H1 (cell line): ENCODE results near the gene TCEA3. TPM values are rescaled to one million over a fixed set of nuclear protein-coding genes. Genes with fewer than 3 reads are reported as not detected.

Experiments used
- CTCF ChIA-PET: fragments of 300-600 bp; sonication (Branson Sonifier 250); formaldehyde crosslinking; loops from one replicate; lab custom pipeline; 2021; ENCODE audit not compliant: partially characterized antibody; lab: Charles Lee
- POLR2A ChIA-PET: fragments of 300-600 bp; sonication (Branson Sonifier 250); formaldehyde crosslinking; loops from one replicate; lab custom pipeline; 2021; ENCODE audit warnings: inconsistent platforms; ENCODE audit not compliant: partially characterized antibody; lab: Charles Lee
- DNase-seq, 2 experiments: peaks; one replicate each; pipeline versions ENCODE4 v3.0.0 to v3.0.0-alpha.2; 2010 to 2022; ENCODE audit warnings: low spot score in 2 of 2, low read depth in 1 of 2, mixed read lengths in 1 of 2
- FAIRE-seq: peaks from 2 replicates; lab custom pipeline; 2011; peaks lifted over from hg19 to GRCh38; lab: Jason Lieb, UNC
- H2AFZ ChIP-seq: 2 replicates; pipeline ENCODE4 v1.8.1; 2012; ENCODE audit warnings: low read length, inconsistent platforms
- H2AK5ac ChIP-seq: 2 replicates; pipeline ENCODE4 v1.6.1; 2013; ENCODE audit warnings: low read depth, low read length
- H2BK120ac ChIP-seq: replicated peaks from 2 replicates; pipeline ENCODE3; 2013; ENCODE audit warnings: low read depth, low read length, inconsistent platforms
- H2BK12ac ChIP-seq: 2 replicates; pipeline ENCODE4 v1.6.1; 2013; ENCODE audit warnings: low read depth, low read length
- H2BK15ac ChIP-seq: 2 replicates; pipeline ENCODE4 v1.6.1; 2013; ENCODE audit warnings: low read length
- H2BK20ac ChIP-seq: 2 replicates; pipeline ENCODE4 v1.6.1; 2013; ENCODE audit warnings: low read length
- H2BK5ac ChIP-seq: 2 replicates; pipeline ENCODE4 v1.6.1; 2013; ENCODE audit warnings: low read depth, low read length
- H3K14ac ChIP-seq: 2 replicates; pipeline ENCODE4 v1.6.1; 2013; ENCODE audit warnings: inconsistent platforms; ENCODE audit not compliant: insufficient read length
- H3K18ac ChIP-seq: 2 replicates; pipeline ENCODE4 v1.6.1; 2013; ENCODE audit warnings: low read length; ENCODE audit errors: extremely low read depth
- H3K23ac ChIP-seq: 2 replicates; pipeline ENCODE4 v1.6.1; 2013; ENCODE audit warnings: inconsistent platforms; ENCODE audit not compliant: insufficient read length
- H3K23me2 ChIP-seq: 2 replicates; pipeline ENCODE4 v1.6.1; 2013; ENCODE audit warnings: low read depth, low read length
- H3K27ac ChIP-seq: 2 replicates; pipeline ENCODE4 v1.6.1; 2011; ENCODE audit warnings: low read depth, low read length, inconsistent platforms
- H3K27me3 ChIP-seq, 4 experiments: replicated peaks in 1 of 4; 1 replicate in 1 of 4; 2 replicates in 3 of 4; pipeline versions ENCODE4 v1.6.1 to v1.8.1; 2011 to 2013; ENCODE audit warnings: low read length in 3 of 4, mild to moderate bottlenecking in 3 of 4, inconsistent platforms in 2 of 4, mixed read lengths in 2 of 4, moderate library complexity in 1 of 4; ENCODE audit not compliant: control insufficient read depth in 3 of 4, insufficient read depth in 3 of 4; ENCODE audit errors: extremely low read depth in 1 of 4
- H3K36me3 ChIP-seq, 4 experiments: 2 replicates each; pipeline versions ENCODE4 v1.6.1 to v1.8.1; 2011 to 2013; ENCODE audit warnings: mild to moderate bottlenecking in 4 of 4, low read length in 3 of 4, moderate library complexity in 2 of 4, control low read depth in 1 of 4, inconsistent platforms in 1 of 4; ENCODE audit not compliant: insufficient read depth in 4 of 4, control insufficient read depth in 2 of 4
- H3K4ac ChIP-seq: replicated peaks from 2 replicates; pipeline ENCODE3; 2013; ENCODE audit warnings: low read length, low read depth, mixed read lengths, inconsistent platforms; ENCODE audit not compliant: insufficient read length
- H3K4me1 ChIP-seq, 4 experiments: replicated peaks in 1 of 4; 1 replicate in 1 of 4; 2 replicates in 3 of 4; pipeline versions ENCODE4 v1.6.1 to v1.8.1; 2011 to 2013; ENCODE audit warnings: low read length in 3 of 4, inconsistent platforms in 2 of 4, mixed read lengths in 1 of 4; ENCODE audit not compliant: insufficient read depth in 4 of 4, control insufficient read depth in 3 of 4
- H3K4me2 ChIP-seq, 2 experiments: 2 replicates each; pipeline versions ENCODE4 v1.6.1 to v1.8.1; 2011 to 2013; ENCODE audit warnings: low read depth in 2 of 2, low read length in 2 of 2, control low read depth in 1 of 2, inconsistent platforms in 1 of 2, mild to moderate bottlenecking in 1 of 2; ENCODE audit not compliant: insufficient read depth in 1 of 2
- H3K4me3 ChIP-seq, 4 experiments: fragments of 200-600, 300-600 bp in 1 of 4; sonication (generic), shearing (Covaris generic), sonication (Bioruptor Twin) in 1 of 4; 2 replicates each; pipeline versions ENCODE4 v1.5.1 to v1.8.1; 2011 to 2016; ENCODE audit warnings: low read length in 4 of 4, low read depth in 3 of 4, control low read depth in 2 of 4, inconsistent platforms in 2 of 4, mild to moderate bottlenecking in 2 of 4, mixed read lengths in 1 of 4, moderate library complexity in 1 of 4; ENCODE audit not compliant: insufficient read depth in 2 of 4; ENCODE audit errors: extremely low read depth in 1 of 4
- H3K56ac ChIP-seq: replicated peaks from 2 replicates; pipeline ENCODE3; 2013; ENCODE audit warnings: low read depth, mild to moderate bottlenecking, mixed read lengths, low read length, inconsistent platforms; ENCODE audit not compliant: insufficient read length
- H3K79me1 ChIP-seq: 2 replicates; pipeline ENCODE4 v1.6.1; 2013; ENCODE audit warnings: low read depth, low read length, control low read depth
- H3K79me2 ChIP-seq, 2 experiments: 2 replicates each; pipeline versions ENCODE4 v1.6.1 to v1.8.1; 2012 to 2013; ENCODE audit warnings: low read length in 2 of 2, mild to moderate bottlenecking in 2 of 2, inconsistent platforms in 1 of 2; ENCODE audit not compliant: insufficient read depth in 2 of 2, control insufficient read depth in 1 of 2
- H3K9ac ChIP-seq, 4 experiments: replicated peaks in 1 of 4; 1 replicate in 1 of 4; 2 replicates in 3 of 4; pipeline versions ENCODE4 v1.6.1 to v1.8.1; 2011 to 2013; ENCODE audit warnings: low read depth in 3 of 4, low read length in 3 of 4, control low read depth in 2 of 4, mild to moderate bottlenecking in 2 of 4, moderate library complexity in 2 of 4, inconsistent platforms in 1 of 4; ENCODE audit errors: extremely low read depth in 1 of 4
- H3K9me3 ChIP-seq, 2 experiments: 2 replicates each; pipeline versions ENCODE4 v1.6.1 to v1.8.1; 2012 to 2013; ENCODE audit warnings: mild to moderate bottlenecking in 2 of 2, moderate library complexity in 2 of 2, control low read depth in 1 of 2, inconsistent platforms in 1 of 2, low read depth in 1 of 2, low read length in 1 of 2, mixed read lengths in 1 of 2; ENCODE audit not compliant: insufficient read depth in 2 of 2
- H4K20me1 ChIP-seq, 2 experiments: replicated peaks in 1 of 2; 2 replicates each; pipeline versions ENCODE3 to v1.8.1; 2011 to 2013; ENCODE audit warnings: inconsistent platforms in 2 of 2, low read length in 2 of 2, mild to moderate bottlenecking in 1 of 2; ENCODE audit not compliant: insufficient read depth in 2 of 2, control insufficient read depth in 1 of 2
- H4K5ac ChIP-seq: 2 replicates; pipeline ENCODE4 v1.6.1; 2013; ENCODE audit warnings: low read length, low read depth, mixed read lengths, inconsistent platforms; ENCODE audit not compliant: insufficient read length
- H4K8ac ChIP-seq: 2 replicates; pipeline ENCODE4 v1.8.0; 2013; ENCODE audit warnings: mild to moderate bottlenecking, moderate library complexity, low read length, inconsistent platforms; ENCODE audit not compliant: insufficient read depth; ENCODE audit errors: extremely low read depth
- H4K91ac ChIP-seq: replicated peaks from 2 replicates; pipeline ENCODE3; 2013; ENCODE audit warnings: low read length, mixed read lengths, inconsistent platforms; ENCODE audit not compliant: insufficient read length
- EP300 ChIP-seq, 2 experiments: IDR thresholded peaks; 1 replicate in 1 of 2; 2 replicates in 1 of 2; pipeline ENCODE4 v1.6.1; 2011 to 2012; ENCODE audit warnings: low read depth in 2 of 2, low read length in 2 of 2, mild to moderate bottlenecking in 2 of 2, borderline replicate concordance in 1 of 2, inconsistent platforms in 1 of 2, moderate library complexity in 1 of 2
- HDAC6 ChIP-seq: IDR thresholded peaks from one replicate; pipeline ENCODE4 v1.7.1; 2012; ENCODE audit warnings: low read depth, mild to moderate bottlenecking, inconsistent platforms, low read length, moderate library complexity
- PHF8 ChIP-seq: fragments of 200-600 bp; sonication (generic); conservative IDR thresholded peaks from 2 replicates; pipeline ENCODE4 v1.7.1; 2012; ENCODE audit warnings: low read depth, mild to moderate bottlenecking, inconsistent platforms, low read length, moderate library complexity
- POLR2A ChIP-seq, 2 experiments: IDR thresholded peaks; 1 replicate in 1 of 2; 2 replicates in 1 of 2; pipeline ENCODE4 v1.6.1; 2011; ENCODE audit warnings: low read depth in 2 of 2, low read length in 2 of 2, mild to moderate bottlenecking in 2 of 2; ENCODE audit errors: control extremely low read depth in 1 of 2
- SIN3A ChIP-seq, 2 experiments: IDR thresholded peaks in 1 of 2; conservative IDR thresholded peaks in 1 of 2; 2 replicates each; pipeline ENCODE4 v1.6.1; 2011 to 2012; ENCODE audit warnings: low read length in 2 of 2, improper control_type of control experiment in 1 of 2, low read depth in 1 of 2, mild to moderate bottlenecking in 1 of 2
- SIRT6 ChIP-seq: IDR thresholded peaks from one replicate; pipeline ENCODE4 v1.7.1; 2012; ENCODE audit warnings: low read length, inconsistent platforms
- SIX5 ChIP-seq: IDR thresholded peaks from 2 replicates; pipeline ENCODE4 v1.6.1; 2011; ENCODE audit warnings: mild to moderate bottlenecking, low read depth, low read length
- TAF7 ChIP-seq: optimal IDR thresholded peaks from 2 replicates; pipeline ENCODE3; 2011; ENCODE audit warnings: low read depth, mild to moderate bottlenecking, inconsistent platforms, low read length, moderate library complexity, borderline replicate concordance
- TEAD4 ChIP-seq: IDR thresholded peaks from 2 replicates; pipeline ENCODE4 v1.6.1; 2012; ENCODE audit warnings: low read depth, low read length, inconsistent platforms, mixed read lengths
- WGBS, 2 experiments: shearing (Covaris generic) in 1 of 2; methylation state at CpG; one replicate each; pipeline versions ENCODE4 v1.1.6 to v1.1.7; 2013 to 2015; ENCODE audit warnings: low lambda C conversion rate in 2 of 2, mixed read lengths in 2 of 2, inconsistent platforms in 1 of 2, low coverage in 1 of 2, missing lambda C conversion rate in 1 of 2; ENCODE audit not compliant: insufficient replicate concordance in 2 of 2, insufficient coverage in 1 of 2, insufficient read length in 1 of 2; ENCODE audit errors: extremely low coverage in 1 of 2, missing lambda C conversion rate in 1 of 2; 5-methylcytosine and 5-hydroxymethylcytosine counted together
- polyA plus RNA-seq, 7 experiments: library from polyadenylated mRNA; depleted of rRNA in 3 of 7; stranded (reverse) in 5 of 7; unstranded in 2 of 7; fragments of >200 nt in 5 of 7; fragments of 200-250 nt in 2 of 7; gene quantifications; 1 replicate in 5 of 7; 2 replicates in 1 of 7; 4 replicates in 1 of 7; pipeline versions ENCODE4 v1.2.1 to v1.2.3, GENCODE V29; 2011 to 2013; ENCODE audit warnings: missing spikeins in 2 of 7, mixed read lengths in 2 of 7
- total RNA-seq: library from RNA; stranded (reverse); fragmentation: NEBNext Ultra II Directional; extraction: Animal tissue kit (Norgen Biotek cat#: 25700); gene quantifications from 2 replicates; pipeline ENCODE4 v1.2.1, GENCODE V29; 2021
- TF ChIP-seq, protein P1 (sequence below): IDR thresholded peaks from 2 replicates; pipeline ENCODE4 v1.6.1; 2012; ENCODE audit warnings: inconsistent platforms

TCEA3 gene
- total and polyA plus RNA-seq, 2 of the 8 experiments (the other 6 are each of a cell fraction or from before 2014, with no cell fraction given), result 0.08 TPM; not detected in 1

DNA sequence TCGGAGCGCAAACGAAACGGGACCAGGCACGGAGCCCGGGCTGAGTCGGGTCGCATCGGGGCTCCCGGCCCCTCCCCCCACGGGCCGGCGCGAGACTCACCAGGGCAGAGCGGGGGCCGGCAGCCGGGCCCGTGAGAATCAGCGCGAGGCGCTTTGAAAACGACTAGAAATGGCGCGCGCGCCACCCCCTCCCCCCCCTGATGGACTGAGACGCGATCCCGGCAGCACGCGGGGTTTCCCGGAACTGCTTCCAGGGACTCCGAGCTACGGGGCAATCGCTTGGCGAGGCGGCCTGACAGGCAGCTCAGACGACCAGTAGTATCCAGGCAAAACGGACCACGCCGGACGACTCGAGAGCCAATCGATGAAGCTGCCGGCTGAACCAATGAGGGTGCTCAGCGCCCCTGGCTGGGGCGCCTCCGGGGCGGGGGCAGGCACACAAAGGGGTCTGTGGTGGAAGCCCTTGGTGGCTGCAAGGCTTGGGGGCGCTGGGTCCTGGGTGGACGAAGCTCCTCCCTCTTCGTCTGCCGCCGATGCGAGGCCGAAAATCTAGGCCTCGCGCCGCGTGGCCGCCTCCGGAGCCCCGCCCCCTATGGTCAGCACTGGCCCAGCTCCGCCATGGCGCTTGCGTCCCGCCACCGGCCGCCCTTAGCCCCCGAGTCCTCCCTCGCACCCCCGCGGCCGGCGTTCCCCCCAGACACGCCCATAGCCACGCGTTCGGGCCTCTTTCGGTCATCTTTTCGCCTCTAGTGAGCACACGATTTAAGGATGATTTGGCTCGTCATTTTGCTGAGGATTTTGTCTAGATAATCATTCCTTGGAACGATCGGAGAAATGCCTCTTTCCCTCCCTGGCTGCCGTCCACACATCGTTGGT is 80.2 kb downstream of the TCEA3 start, which contains the start of gene HNRNPR:
Gene HNRNPR, minus strand, starts transcription at position 174 of the 876 bp plus-strand sequence. CDS start 3,276 bp downstream, outside the sequence.
- peak within 1 kb of the TSS; percentile 58 for H3K14ac ChIP-seq
- H3K79me1 ChIP-seq, result no peaks in the 10 kb centered on the region
- peaks cover 8% of the 10 kb centered on the region for H3K23me2 ChIP-seq
- H3K18ac ChIP-seq, result peak within 1 kb of the TSS; percentile 79
- FAIRE-seq (peak; percentile 65), DNase-seq (peak; percentile 99 to 100)
- H2BK12ac ChIP-seq, result no peak within 1 kb of the TSS
- no peaks in the 10 kb centered on the region for H3K9me3 ChIP-seq
- peak within 1 kb of the TSS; percentile 85 for H3K27ac ChIP-seq
- H2AK5ac ChIP-seq, result no peak within 1 kb of the TSS
- H4K8ac ChIP-seq, result peak within 1 kb of the TSS; percentile 97; the same call in 1 of the 2 replicates
- peak within 1 kb of the TSS; percentile 87 to 91 (median 90) for H3K4me3 ChIP-seq
- peaks cover 15 to 30% of the 10 kb centered on the region in 2 experiments for H4K20me1 ChIP-seq
- H4K91ac ChIP-seq, result peak within 1 kb of the TSS; percentile 93
- peak within 1 kb of the TSS; percentile 94 for H3K56ac ChIP-seq
- peak within 1 kb of the TSS; percentile 47 for H2BK120ac ChIP-seq
- H2BK20ac ChIP-seq, result no peak within 1 kb of the TSS
- peak within 1 kb of the TSS; percentile 73 for H3K4ac ChIP-seq
- peak within 1 kb of the TSS; percentile 90 to 98 (median 94) for H3K9ac ChIP-seq
- POLR2A ChIA-PET, result interaction anchor here (0.6 to 1.7 kb wide), 36 partner anchors 9 to 372 kb away, joined by 3 to 23 read pairs (median 4); partner anchors contain the start of genes ID3, LACTBL1, RPL11 and TCEA3
- peak within 1 kb of the TSS; percentile 18 for H3K23ac ChIP-seq
- H4K5ac ChIP-seq, result peak within 1 kb of the TSS; percentile 82
- peak within 1 kb of the TSS; percentile 97 to 99 for H3K4me2 ChIP-seq
- peaks cover 2 to 29% (median 15%) of the 10 kb centered on the region in 4 experiments for H3K27me3 ChIP-seq
- peaks cover 38 to 45% of the 10 kb centered on the region in 2 experiments for H3K79me2 ChIP-seq
- WGBS, 2 experiments, result 1% methylated on average over 49 of the region's 87 CpGs; no CpG with 5 or more reads in 1 of the 2 experiments
- H2BK5ac ChIP-seq, result peak within 1 kb of the TSS; percentile 83
- peak within 1 kb of the TSS; percentile 36; the same call in 1 of the 2 replicates for H2BK15ac ChIP-seq
- no peaks in the 10 kb centered on the region for H3K36me3 ChIP-seq
- H3K4me1 ChIP-seq, result peaks cover 0 to 8% (median 3%) of the 10 kb centered on the region in 4 experiments; a peak in 1 of 7 replicates
- CTCF ChIA-PET, result interaction anchor here (0.8 to 1.4 kb wide), 4 partner anchors 59 to 323 kb away, joined by 3 to 6 read pairs (median 4); no protein-coding TSS in a partner anchor
- peak within 1 kb of the TSS; percentile 99 for H2AFZ ChIP-seq
- TF ChIP-seq HDAC6 (no peak), POLR2A (IDR thresholded peaks at IDR 0.05; ENCODE audit: control extremely low read depth in 1 of 2, low read depth in 2 of 2, low read length in 2 of 2) (peak in 1 of 2 experiments; percentile 87; a peak in 2 of 3 replicates), SIX5 (no peak), PHF8 (peak; percentile 78), TAF7 (peak; percentile 87), SIN3A (conservative IDR thresholded peaks at IDR 0.05 in 1 of 2, IDR thresholded peaks at IDR 0.05 in 1 of 2; ENCODE audit: low read depth in 1 of 2, low read length in 2 of 2) (peak in 1 of 2 experiments; percentile 79; a peak in 2 of 4 replicates), TEAD4 (no peak), EP300 (IDR thresholded peaks at IDR 0.05; ENCODE audit: borderline replicate concordance in 1 of 2, low read depth in 2 of 2, low read length in 2 of 2) (no peak), SIRT6 (no peak)
- TF ChIP-seq, protein P1, sequence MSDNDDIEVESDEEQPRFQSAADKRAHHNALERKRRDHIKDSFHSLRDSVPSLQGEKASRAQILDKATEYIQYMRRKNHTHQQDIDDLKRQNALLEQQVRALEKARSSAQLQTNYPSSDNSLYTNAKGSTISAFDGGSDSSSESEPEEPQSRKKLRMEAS, result peak; percentile 79
